Glomerular visceral epithelial cell (primary cell): Measurements from ENCODE around the gene BRD4.
A peak's percentile ranks its signal among the peaks of the same experiment; 100 is the strongest.

ENCODE experiments used
- DNase-seq: peaks from one replicate; pipeline ENCODE4 v3.0.0-alpha.2; 2016; ENCODE audit errors: extremely low spot score

BRD4 gene

GRCh38 chr19:15225760-15226159, 106.6 kb downstream of the BRD4 start:
- no peak for DNase-seq

DNA sequence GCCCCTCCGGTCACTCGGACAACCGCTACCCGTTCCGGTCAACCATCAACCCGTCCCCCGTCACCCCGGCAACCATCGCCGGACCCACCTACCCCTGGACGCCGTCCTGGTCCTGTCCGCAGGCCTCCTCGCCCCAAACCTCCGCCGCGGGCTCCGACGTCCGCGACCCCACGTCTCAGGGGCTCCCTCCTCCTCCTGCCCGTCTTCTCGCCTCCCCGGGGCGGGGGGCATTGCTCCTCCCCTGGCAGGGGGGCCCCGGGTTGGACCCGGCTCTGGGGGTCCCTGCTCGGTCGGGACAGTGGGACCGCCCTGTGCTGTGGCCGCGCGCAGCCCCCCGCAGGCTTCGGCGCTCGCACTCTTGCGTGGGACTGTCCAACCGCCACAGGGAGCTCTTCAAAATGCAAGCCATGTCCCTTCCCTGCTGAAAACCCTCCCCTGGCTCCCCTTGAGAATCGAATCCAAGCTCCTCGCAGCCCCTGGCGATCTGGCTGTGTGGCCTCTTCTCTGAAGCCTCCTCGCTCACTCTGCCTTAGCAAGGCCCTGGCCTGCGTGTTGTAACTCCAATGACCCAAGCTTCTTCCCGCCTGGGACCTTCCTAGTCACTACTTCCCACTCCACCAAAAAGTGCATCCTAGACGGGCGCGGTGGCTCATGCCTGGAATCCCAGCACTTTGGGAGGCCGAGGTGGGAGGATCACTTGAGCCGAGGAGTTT, 108.5 kb downstream of the BRD4 start:
- DNase-seq: no peak

DNA sequence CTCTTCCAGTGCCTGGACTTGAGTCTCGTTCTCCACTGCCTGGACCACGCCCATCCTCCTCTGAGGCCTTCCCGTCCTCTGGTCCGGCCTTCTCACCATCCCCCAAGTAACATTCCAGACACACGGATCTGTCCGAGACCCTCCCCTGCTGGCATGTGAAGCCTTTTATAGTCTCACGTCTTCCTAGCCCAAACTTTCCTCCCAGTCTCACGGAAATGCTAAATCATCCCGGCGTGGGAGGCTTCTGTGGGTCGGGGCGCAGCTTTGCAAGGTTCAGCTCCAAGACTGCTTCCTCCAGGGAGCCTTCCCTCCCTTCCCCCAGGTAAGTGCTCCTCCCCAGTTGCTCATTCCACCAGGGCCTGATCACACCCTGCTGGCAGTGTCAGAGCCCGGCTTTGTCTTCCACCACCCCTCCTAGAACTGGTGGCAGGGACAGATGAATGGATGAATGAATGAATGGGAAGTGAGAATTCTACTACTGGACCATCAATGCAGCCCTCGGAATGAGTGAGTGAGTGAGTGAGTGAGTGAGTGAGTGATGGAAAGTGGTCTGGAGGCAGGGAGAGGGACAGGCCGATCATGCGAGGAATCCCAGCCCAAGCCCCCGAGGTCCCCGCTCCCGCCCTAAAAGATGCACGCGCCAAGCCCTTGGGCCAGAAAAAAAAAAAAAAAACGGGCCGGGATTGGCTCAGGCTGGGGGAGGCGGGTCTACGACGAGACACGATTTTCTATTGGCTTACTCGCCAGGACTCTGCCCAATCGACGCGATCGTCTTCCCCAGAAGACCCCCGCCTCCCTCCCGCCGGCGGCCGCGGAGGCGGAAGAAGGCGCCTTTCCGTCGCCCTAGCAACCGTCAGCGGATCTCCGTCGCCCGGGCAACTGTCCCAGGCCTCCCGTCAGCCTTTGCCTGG, 109.3 kb downstream of the BRD4 start:
- peak; percentile 94 for DNase-seq

- DNase-seq: no peak
Measured at GRCh38 chr19:15220833-15221232, 111.5 kb downstream of the BRD4 start.

DNA sequence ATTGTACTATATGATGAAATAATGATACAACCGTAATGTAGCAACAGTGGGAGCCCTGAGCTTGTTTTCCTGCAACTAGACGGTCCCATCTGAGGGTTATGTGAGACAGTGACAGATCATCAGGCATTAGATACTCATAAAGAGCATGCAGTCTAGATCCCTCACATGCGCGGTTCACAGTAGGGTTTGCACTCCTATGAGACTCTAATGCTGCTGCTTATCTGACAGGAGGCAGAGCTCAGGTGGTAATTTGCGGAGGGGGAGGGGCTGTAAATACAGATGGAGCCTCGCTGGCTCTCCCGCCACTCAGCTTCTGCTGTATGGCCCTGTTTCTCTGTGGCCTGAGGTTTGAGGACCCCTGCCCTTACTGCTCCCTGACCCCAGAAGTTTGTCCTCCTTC, 113.8 kb downstream of the BRD4 start:
- no peak for DNase-seq

- DNase-seq: no peak
Measured at GRCh38 chr19:15216363-15216762, 116.0 kb downstream of the BRD4 start.

DNA sequence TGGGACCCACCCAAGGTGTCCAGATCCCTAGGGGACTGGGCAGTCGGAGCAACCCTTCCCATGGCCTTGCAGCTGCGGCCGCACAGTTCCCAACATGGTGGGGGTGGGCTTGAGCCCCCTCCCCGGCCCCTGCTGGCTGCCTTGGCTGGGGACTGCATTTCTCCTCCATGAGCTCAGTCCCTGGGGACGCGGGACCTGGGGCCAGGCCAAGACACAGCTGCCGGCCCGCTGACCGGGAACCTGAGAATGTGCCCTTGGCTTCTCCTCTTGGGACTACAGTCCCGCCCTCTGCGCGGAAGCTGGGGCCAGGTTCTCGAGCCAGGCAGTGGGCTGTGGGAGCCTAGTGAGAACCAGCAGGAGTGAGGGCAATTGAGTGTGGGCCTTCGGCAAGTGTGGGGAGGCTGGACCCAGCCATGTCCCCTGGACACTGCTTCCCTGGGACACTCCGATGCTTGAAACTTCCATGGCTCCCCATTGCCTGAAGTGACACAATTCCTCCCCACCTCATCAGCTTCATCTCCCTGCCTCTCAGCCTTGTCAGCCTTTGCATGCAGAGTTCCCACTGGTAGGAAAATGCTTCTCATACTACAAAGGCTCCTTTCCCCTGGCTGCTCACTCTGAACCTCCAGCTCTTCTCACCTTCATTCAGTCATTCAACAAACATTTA, 118.5 kb downstream of the BRD4 start:
- DNase-seq: no peak

- no peak for DNase-seq
Measured at GRCh38 chr19:15212711-15213110, 119.6 kb downstream of the BRD4 start.

- peak; percentile 36 for DNase-seq
Measured at GRCh38 chr19:15210323-15210781, 122.0 kb downstream of the BRD4 start.

- DNase-seq: no peak
Measured at GRCh38 chr19:15201374-15202023, 130.8 kb downstream of the BRD4 start.

- DNase-seq: no peak
Measured at GRCh38 chr19:15200553-15201364, 131.6 kb downstream of the BRD4 start, which contains the start of gene NOTCH3. Gene NOTCH3, minus strand, starts transcription at chr19:15200995. Its CDS starts 90 bp downstream, at chr19:15200905.

- no peak for DNase-seq
Measured at GRCh38 chr19:15199661-15200552, 132.4 kb downstream of the BRD4 start.

GRCh38 chr19:15198951-15199660, 133.2 kb downstream of the BRD4 start:
- DNase-seq: no peak

DNA sequence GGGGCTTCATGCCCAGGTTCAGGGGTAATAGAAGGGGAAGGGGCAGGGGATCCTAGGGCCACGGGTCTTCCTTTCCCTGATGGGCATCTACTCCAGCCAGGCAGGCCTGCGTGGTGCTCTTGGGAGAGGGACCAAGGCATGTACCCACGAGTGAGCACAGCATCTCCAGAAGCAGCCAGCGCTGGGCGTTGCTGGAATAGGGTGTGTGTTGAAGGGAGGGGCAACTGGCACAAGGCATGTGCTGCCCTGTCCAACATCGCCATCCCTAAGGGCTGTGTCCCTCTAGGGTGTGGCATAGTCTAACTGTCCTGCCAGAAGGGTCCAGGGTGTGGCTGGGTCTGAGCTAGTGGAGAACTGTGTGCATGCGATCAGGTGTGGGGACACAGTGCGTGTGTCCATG, 134.4 kb downstream of the BRD4 start:
- no peak for DNase-seq

DNA sequence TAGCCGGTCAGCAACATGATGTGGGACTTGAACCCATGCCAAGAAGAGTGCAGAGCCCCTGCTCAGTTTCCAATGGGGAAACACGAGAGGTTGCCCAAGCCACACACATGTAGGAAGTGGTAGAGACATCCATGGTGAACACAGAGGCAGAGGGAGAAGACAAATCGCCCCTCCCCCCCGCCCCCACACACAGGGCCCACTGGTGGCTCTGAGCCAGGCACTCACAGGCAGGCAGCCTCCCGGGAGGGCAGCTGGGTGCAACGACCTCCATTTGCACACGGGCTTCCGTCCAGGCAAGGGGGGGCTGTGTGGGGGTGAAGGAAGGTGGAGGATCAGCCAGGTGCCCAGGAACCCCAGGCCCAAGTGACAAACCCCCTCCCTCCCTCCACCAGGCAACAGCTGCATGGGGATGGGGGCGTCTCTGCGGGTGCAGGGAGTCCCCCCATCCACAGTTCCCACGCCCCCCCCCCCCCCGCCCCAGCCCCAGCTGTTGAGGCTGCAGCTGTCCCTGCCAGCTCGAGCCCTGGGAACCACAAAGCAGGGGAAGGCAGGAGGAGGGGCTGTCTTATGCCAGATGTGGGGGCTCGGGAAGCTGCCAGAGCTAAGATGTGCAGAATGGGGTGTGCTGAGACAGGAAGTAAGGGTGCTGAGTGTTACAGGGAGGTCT, 134.9 kb downstream of the BRD4 start:
- DNase-seq: no peak

- no peak for DNase-seq
Measured at GRCh38 chr19:15196360-15197005, 135.9 kb downstream of the BRD4 start.

- peak; percentile 30 for DNase-seq
Measured at GRCh38 chr19:15195371-15196334, 136.7 kb downstream of the BRD4 start.
